GM21723 (cell line): Measurements from ENCODE around the gene PDE6D.

Experiments
- ATAC-seq: cut with Tn5 transposase; IDR thresholded peaks from one replicate; pipeline ENCODE4 v1.9.1; 2021; ENCODE audit warnings: mild to moderate bottlenecking, moderate library complexity; ENCODE audit not compliant: unreplicated experiment

PDE6D gene

GRCh38 chr2:231685349-231686191, 95.5 kb downstream of the PDE6D start:
- ATAC-seq = no peak

GRCh38 chr2:231684314-231685223, 96.5 kb downstream of the PDE6D start:
- no peak for ATAC-seq

GRCh38 chr2:231683292-231684235, 97.5 kb downstream of the PDE6D start:
- ATAC-seq = no peak

- no peak for ATAC-seq
Observed at GRCh38 chr2:231682603-231683291, 98.3 kb downstream of the PDE6D start.
